Nucleus accumbens (tissue), 56 donors: ENCODE data around the gene COX19.

ENCODE experiments used
- DNase-seq, 56 donors: peaks; one replicate each; lab custom pipeline; 2025; lab: John Stamatoyannopoulos, UW

COX19 gene

GRCh38 chr7:979886-980571, 4.7 kb upstream of the COX19 start:
- no peak for DNase-seq

- no peak for DNase-seq
Measured at GRCh38 chr7:979151-979550, 3.8 kb upstream of the COX19 start.

GRCh38 chr7:978416-979091, 3.2 kb upstream of the COX19 start:
- no peak for DNase-seq

- DNase-seq: no peak
Measured at GRCh38 chr7:978049-978346, 2.6 kb upstream of the COX19 start.

GRCh38 chr7:977326-978048, 2.1 kb upstream of the COX19 start:
- peak in 51 of 56 donors; percentile 12 to 90 (median 61) for DNase-seq

- DNase-seq: no peak
Measured at GRCh38 chr7:976901-977325, 1.6 kb upstream of the COX19 start.

GRCh38 chr7:975702-976473, 539 bp upstream of the COX19 start:
- DNase-seq: peak in 1 of 56 donors; percentile 63

GRCh38 chr7:974172-974571, 1.2 kb downstream of the COX19 start:
- no peak for DNase-seq

GRCh38 chr7:973312-973711, 2.0 kb downstream of the COX19 start:
- DNase-seq: no peak

GRCh38 chr7:972676-973309, 2.6 kb downstream of the COX19 start:
- DNase-seq: no peak

- DNase-seq: no peak
Measured at GRCh38 chr7:972110-972509, 3.2 kb downstream of the COX19 start.

GRCh38 chr7:970744-971143, 4.6 kb downstream of the COX19 start:
- no peak for DNase-seq

GRCh38 chr7:969403-969802, 5.9 kb downstream of the COX19 start:
- DNase-seq: no peak

- DNase-seq: no peak
Measured at GRCh38 chr7:968205-969105, 6.9 kb downstream of the COX19 start.

GRCh38 chr7:967361-968082, 7.8 kb downstream of the COX19 start:
- DNase-seq: no peak

GRCh38 chr7:966291-967069, 8.9 kb downstream of the COX19 start:
- DNase-seq: no peak

GRCh38 chr7:964401-965231, 10.7 kb downstream of the COX19 start:
- peak in 25 of 56 donors; percentile 11 to 60 (median 27) for DNase-seq
